ENCODE results near the gene SIL1. TPM values are rescaled to one million over a fixed set of nuclear protein-coding genes. Genes with fewer than 3 reads are reported as not detected.

Gene SIL1
- total and polyA plus RNA-seq, 7 donors: 7.8 to 60.8 (median 33.0) TPM

DNA sequence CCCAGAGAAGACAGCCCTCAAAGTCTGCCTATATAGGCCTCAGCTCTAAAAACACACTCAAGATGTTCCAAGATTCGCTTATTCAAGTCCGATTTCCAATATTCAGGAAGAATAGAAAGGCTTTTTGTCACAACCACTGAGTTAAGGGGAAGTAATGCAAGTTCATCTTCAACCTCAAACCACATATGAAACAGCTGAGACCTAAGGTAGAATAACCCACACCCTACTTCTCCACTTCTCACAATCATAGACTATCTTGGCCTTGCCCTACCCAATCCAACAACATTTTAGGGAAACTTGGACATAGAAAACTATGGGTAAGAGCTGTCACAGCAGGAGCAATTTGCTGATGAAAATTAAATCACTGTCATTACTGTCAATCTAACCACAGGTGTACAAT, 171.0 kb downstream of the SIL1 start:
- intact Hi-C loops (cut with DNase I): no loop called here
- H3K4me3 ChIP-seq: no peak overlapping the region
- H3K27ac ChIP-seq: no peak overlapping the region
- no peaks in the 10 kb centered on the region for H3K9me3 ChIP-seq
- peaks cover 0 to 11% (median 0%) of the 10 kb centered on the region in 4 donors for H3K36me3 ChIP-seq
- no peaks in the 10 kb centered on the region for H3K4me1 ChIP-seq
- TF ChIP-seq POLR2A (IDR thresholded peaks at IDR 0.05) (no peak), POLR2AphosphoS5 (IDR thresholded peaks at IDR 0.05) (no peak), EP300 (IDR thresholded peaks at IDR 0.05) (no peak)
- TF ChIP-seq, protein P1, sequence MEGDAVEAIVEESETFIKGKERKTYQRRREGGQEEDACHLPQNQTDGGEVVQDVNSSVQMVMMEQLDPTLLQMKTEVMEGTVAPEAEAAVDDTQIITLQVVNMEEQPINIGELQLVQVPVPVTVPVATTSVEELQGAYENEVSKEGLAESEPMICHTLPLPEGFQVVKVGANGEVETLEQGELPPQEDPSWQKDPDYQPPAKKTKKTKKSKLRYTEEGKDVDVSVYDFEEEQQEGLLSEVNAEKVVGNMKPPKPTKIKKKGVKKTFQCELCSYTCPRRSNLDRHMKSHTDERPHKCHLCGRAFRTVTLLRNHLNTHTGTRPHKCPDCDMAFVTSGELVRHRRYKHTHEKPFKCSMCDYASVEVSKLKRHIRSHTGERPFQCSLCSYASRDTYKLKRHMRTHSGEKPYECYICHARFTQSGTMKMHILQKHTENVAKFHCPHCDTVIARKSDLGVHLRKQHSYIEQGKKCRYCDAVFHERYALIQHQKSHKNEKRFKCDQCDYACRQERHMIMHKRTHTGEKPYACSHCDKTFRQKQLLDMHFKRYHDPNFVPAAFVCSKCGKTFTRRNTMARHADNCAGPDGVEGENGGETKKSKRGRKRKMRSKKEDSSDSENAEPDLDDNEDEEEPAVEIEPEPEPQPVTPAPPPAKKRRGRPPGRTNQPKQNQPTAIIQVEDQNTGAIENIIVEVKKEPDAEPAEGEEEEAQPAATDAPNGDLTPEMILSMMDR (IDR thresholded peaks at IDR 0.05): no peak
- WGBS, 2 donors: 82 to 97% methylated on average over 2 of the region's 2 CpGs
- no peak for DNase-seq
- H3K27me3 ChIP-seq: no peaks in the 10 kb centered on the region

DNA sequence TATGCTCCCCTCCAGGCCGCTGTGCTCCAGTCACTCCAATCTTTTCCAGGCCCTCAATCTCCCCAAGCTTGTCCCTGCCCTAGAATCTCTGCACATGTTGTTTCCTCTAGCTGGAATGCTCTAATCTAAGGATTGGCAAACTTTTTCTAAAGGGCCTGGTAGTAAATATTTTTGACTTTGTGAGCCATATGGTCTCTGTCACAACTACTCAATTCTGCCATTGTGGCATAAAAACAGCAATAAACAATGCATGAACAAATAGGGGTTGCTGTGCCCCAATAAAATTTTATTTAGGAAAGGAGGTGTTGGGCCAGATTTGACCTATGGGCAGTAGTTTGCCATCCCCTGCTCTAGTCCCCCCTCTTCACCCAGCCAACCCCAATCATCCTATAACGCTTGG, 172.5 kb downstream of the SIL1 start:
- Histone ChIP-seq H3K27me3 (no peaks in the 10 kb centered on the region), H3K36me3 (peaks cover 0 to 19% (median 2%) of the 10 kb centered on the region in 4 donors), H3K4me3 (no peak overlapping the region), H3K9me3 (no peaks in the 10 kb centered on the region), H3K27ac (no peak overlapping the region), H3K4me1 (no peaks in the 10 kb centered on the region)
- DNase-seq: no peak
- intact Hi-C loops (cut with DNase I): no loop called here
- 48 to 98% methylated on average over 2 of the region's 2 CpGs for WGBS, 2 donors
- TF ChIP-seq POLR2A (IDR thresholded peaks at IDR 0.05) (no peak), EP300 (IDR thresholded peaks at IDR 0.05) (no peak), POLR2AphosphoS5 (IDR thresholded peaks at IDR 0.05) (no peak)
- TF ChIP-seq, protein P1 (IDR thresholded peaks at IDR 0.05): no peak

DNA sequence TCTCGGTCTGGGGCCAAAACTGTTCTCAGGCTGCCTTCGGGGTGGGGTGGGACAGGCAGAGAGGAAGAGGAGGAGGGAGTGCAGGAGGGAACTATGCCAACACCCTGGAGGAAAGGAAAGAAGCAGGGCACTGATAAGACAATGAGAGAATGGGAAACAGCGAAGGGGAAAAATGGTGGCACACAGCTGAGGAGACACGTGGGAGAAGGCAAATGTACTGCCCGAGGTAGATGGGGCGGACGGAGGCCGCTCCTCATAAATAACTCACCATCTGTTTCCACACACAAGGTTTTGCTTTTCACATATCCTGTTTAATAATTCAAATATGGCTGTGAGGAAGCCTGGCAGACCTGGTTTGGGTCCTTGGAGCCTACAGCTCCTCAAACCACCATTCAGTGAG, 174.9 kb downstream of the SIL1 start:
- DNase-seq: no peak
- intact Hi-C loops (cut with DNase I): no loop called here
- TF ChIP-seq, protein P1 (IDR thresholded peaks at IDR 0.05): no peak
- no peak for TF ChIP-seq EP300 (IDR thresholded peaks at IDR 0.05)
- no peak for TF ChIP-seq POLR2A (IDR thresholded peaks at IDR 0.05)
- no peak for TF ChIP-seq POLR2AphosphoS5 (IDR thresholded peaks at IDR 0.05)
- WGBS, 2 donors: 81 to 92% methylated on average over 8 of the region's 8 CpGs
- Histone ChIP-seq H3K4me3 (no peak overlapping the region), H3K27ac (no peak overlapping the region), H3K4me1 (no peaks in the 10 kb centered on the region), H3K36me3 (peaks cover 3 to 40% (median 11%) of the 10 kb centered on the region in 4 donors), H3K27me3 (no peaks in the 10 kb centered on the region), H3K9me3 (no peaks in the 10 kb centered on the region)

DNA sequence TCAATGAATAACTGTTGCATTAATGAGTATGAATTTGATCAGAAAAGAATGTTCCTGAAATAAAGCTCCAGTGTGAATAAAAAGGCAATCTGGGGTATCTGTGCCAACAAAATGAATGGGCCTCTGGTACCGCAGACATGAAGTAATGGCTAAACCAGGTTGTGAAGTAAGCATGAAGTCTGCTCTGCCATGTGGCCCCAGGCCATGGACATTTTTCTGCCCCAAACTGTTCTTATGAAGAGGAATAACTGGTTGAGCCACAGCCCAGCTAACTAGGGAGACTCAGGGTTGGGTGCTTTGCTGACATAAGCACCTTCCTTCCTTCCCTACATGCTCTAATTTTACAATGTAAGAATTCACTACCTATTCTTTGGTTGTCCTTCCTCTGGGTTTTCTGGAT, 175.6 kb downstream of the SIL1 start:
- Histone ChIP-seq H3K4me3 (no peak overlapping the region), H3K27ac (no peak overlapping the region), H3K9me3 (no peaks in the 10 kb centered on the region), H3K36me3 (peaks cover 3 to 40% (median 11%) of the 10 kb centered on the region in 4 donors), H3K4me1 (no peaks in the 10 kb centered on the region), H3K27me3 (no peaks in the 10 kb centered on the region)
- no peak for DNase-seq
- TF ChIP-seq, protein P1 (IDR thresholded peaks at IDR 0.05): no peak
- TF ChIP-seq POLR2A (IDR thresholded peaks at IDR 0.05) (no peak), POLR2AphosphoS5 (IDR thresholded peaks at IDR 0.05) (no peak), EP300 (IDR thresholded peaks at IDR 0.05) (no peak)
- intact Hi-C loops (cut with DNase I): no loop called here
- WGBS, 2 donors: 97 to 99% methylated on average over 1 of the region's 1 CpG

DNA sequence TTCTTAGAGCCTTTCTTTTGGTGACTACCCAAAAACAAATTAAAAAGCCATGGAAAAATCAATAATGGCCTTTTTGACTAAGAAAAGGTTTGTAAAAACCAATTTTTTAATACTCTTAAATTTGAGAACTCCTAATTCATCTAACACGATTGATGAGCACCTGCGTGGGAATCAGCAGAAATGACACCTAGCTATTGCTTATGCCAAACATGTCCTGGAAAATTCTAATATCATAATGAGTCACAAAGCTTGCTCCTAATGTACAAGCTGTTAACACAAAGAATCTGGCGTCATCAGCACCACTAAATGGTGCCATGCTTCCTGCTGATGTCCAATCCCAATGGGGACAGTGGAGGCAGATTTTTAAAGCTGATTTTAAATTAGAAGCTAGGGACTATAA, 176.8 kb downstream of the SIL1 start:
- no peaks in the 10 kb centered on the region for H3K27me3 ChIP-seq
- 97% methylated on average over 3 of the region's 3 CpGs for WGBS, 2 donors
- no peaks in the 10 kb centered on the region for H3K4me1 ChIP-seq
- H3K36me3 ChIP-seq: peaks cover 3 to 40% (median 11%) of the 10 kb centered on the region in 4 donors
- no peak overlapping the region for H3K27ac ChIP-seq
- intact Hi-C loops (cut with DNase I): no loop called here
- DNase-seq: no peak
- no peak overlapping the region for H3K4me3 ChIP-seq
- no peaks in the 10 kb centered on the region for H3K9me3 ChIP-seq
- TF ChIP-seq EP300 (IDR thresholded peaks at IDR 0.05): no peak
- TF ChIP-seq POLR2A (IDR thresholded peaks at IDR 0.05): no peak
- TF ChIP-seq POLR2AphosphoS5 (IDR thresholded peaks at IDR 0.05): no peak
- TF ChIP-seq, protein P1 (IDR thresholded peaks at IDR 0.05): no peak
